ENCODE results near the gene MTERF4. TPM values are rescaled to one million over a fixed set of nuclear protein-coding genes. Genes with fewer than 3 reads are reported as not detected.

The MTERF4 gene
- polyA plus RNA-seq, 1 donor, result 53.3 TPM

GRCh38 chr2:241068136-241068941 is 33.7 kb downstream of the MTERF4 start:
- Histone ChIP-seq H3K27me3 (ENCODE audit: control insufficient read depth, insufficient read depth, low read length) (peaks cover 23% of the 10 kb centered on the region), H3K27ac (ENCODE audit: low read length) (no peak overlapping the region), H3K36me3 (ENCODE audit: control insufficient read depth, insufficient read depth, low read length) (no peaks in the 10 kb centered on the region), H3K9me3 (ENCODE audit: control insufficient read depth, low read depth, low read length) (no peaks in the 10 kb centered on the region), H3K4me1 (ENCODE audit: control insufficient read depth, insufficient read depth, low read length) (no peaks in the 10 kb centered on the region), H3K4me3 (ENCODE audit: low read length) (no peak overlapping the region)
- no CpG with 5 or more reads among the region's 25 CpGs for WGBS (ENCODE audit: insufficient coverage, low lambda C conversion rate)
- DNase-seq, result no peak

DNA sequence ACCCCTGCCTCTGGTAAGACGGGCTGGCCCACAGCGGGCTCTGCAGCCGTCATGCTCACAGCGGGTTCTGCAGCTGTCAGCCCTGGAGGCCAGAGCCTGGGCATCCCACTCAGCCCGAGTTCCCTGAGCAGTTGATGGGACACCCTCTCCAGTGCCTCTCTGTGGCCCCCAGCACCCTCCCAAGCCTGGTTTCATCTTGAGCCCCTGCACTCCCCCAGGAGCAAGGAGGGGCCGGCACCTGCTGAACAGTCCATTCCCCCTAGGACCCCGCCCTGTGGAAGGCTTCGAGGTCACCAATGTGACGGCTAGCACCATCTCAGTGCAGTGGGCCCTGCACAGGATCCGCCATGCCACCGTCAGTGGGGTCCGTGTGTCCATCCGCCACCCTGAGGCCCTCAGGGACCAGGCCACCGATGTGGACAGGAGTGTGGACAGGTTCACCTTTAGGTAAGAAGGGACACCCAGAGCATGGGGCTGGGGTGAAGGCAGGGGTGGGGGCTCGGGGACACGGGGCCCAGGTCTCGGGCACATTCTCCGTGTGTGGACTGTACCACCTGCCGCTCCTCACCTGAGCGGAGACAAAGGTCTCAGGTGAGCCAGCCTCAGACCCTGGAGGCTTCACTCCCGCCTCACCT is 34.5 kb downstream of the MTERF4 start:
- no CpG with 5 or more reads among the region's 21 CpGs for WGBS (ENCODE audit: insufficient coverage, low lambda C conversion rate)
- Histone ChIP-seq H3K27me3 (ENCODE audit: control insufficient read depth, insufficient read depth, low read length) (peaks cover 28% of the 10 kb centered on the region), H3K27ac (ENCODE audit: low read length) (no peak overlapping the region), H3K4me1 (ENCODE audit: control insufficient read depth, insufficient read depth, low read length) (no peaks in the 10 kb centered on the region), H3K9me3 (ENCODE audit: control insufficient read depth, low read depth, low read length) (no peaks in the 10 kb centered on the region), H3K4me3 (ENCODE audit: low read length) (no peak overlapping the region), H3K36me3 (ENCODE audit: control insufficient read depth, insufficient read depth, low read length) (no peaks in the 10 kb centered on the region)
- DNase-seq, result no peak

GRCh38 chr2:241066893-241067341 is 35.2 kb downstream of the MTERF4 start:
- no peaks in the 10 kb centered on the region for H3K4me1 ChIP-seq (ENCODE audit: control insufficient read depth, insufficient read depth, low read length)
- no peak overlapping the region for H3K4me3 ChIP-seq (ENCODE audit: low read length)
- no peaks in the 10 kb centered on the region for H3K9me3 ChIP-seq (ENCODE audit: control insufficient read depth, low read depth, low read length)
- no CpG with 5 or more reads among the region's 15 CpGs for WGBS (ENCODE audit: insufficient coverage, low lambda C conversion rate)
- no peak for DNase-seq
- no peaks in the 10 kb centered on the region for H3K36me3 ChIP-seq (ENCODE audit: control insufficient read depth, insufficient read depth, low read length)
- H3K27ac ChIP-seq (ENCODE audit: low read length), result no peak overlapping the region
- H3K27me3 ChIP-seq (ENCODE audit: control insufficient read depth, insufficient read depth, low read length), result peaks cover 30% of the 10 kb centered on the region

- Histone ChIP-seq H3K36me3 (ENCODE audit: control insufficient read depth, insufficient read depth, low read length) (no peaks in the 10 kb centered on the region), H3K9me3 (ENCODE audit: control insufficient read depth, low read depth, low read length) (no peaks in the 10 kb centered on the region), H3K4me1 (ENCODE audit: control insufficient read depth, insufficient read depth, low read length) (no peaks in the 10 kb centered on the region), H3K27ac (ENCODE audit: low read length) (no peak overlapping the region), H3K27me3 (ENCODE audit: control insufficient read depth, insufficient read depth, low read length) (peaks cover 30% of the 10 kb centered on the region), H3K4me3 (ENCODE audit: low read length) (no peak overlapping the region)
- WGBS (ENCODE audit: insufficient coverage, low lambda C conversion rate), result 100% methylated on average over 1 of the region's 21 CpGs
- DNase-seq, result no peak
These were observed 35.8 kb downstream of the MTERF4 start for GRCh38 chr2:241066171-241066892.

DNA sequence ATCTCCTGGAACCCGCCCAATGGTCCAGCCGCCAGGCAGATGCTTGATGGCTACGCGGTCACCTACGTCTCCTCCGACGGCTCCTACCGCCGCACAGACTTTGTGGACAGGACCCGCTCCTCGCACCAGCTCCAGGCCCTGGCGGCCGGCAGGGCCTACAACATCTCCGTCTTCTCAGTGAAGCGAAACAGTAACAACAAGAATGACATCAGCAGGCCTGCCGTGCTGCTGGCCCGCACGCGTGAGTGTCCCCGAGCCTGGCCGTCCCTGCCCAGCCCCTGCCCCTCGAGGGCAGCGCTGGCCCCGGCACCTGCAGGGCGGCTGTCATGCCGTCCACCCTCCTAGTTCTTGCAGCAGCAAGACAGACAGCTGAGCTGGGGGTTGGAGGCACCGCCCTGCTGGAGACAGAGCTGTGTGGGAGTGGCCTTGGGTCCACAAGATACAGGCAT is 36.7 kb downstream of the MTERF4 start:
- Histone ChIP-seq H3K4me1 (ENCODE audit: control insufficient read depth, insufficient read depth, low read length) (no peaks in the 10 kb centered on the region), H3K27ac (ENCODE audit: low read length) (no peak overlapping the region), H3K4me3 (ENCODE audit: low read length) (no peak overlapping the region), H3K36me3 (ENCODE audit: control insufficient read depth, insufficient read depth, low read length) (no peaks in the 10 kb centered on the region), H3K27me3 (ENCODE audit: control insufficient read depth, insufficient read depth, low read length) (peaks cover 23% of the 10 kb centered on the region), H3K9me3 (ENCODE audit: control insufficient read depth, low read depth, low read length) (no peaks in the 10 kb centered on the region)
- DNase-seq, result no peak
- WGBS (ENCODE audit: insufficient coverage, low lambda C conversion rate), result no CpG with 5 or more reads among the region's 27 CpGs

GRCh38 chr2:241064802-241065354 is 37.2 kb downstream of the MTERF4 start:
- H3K36me3 ChIP-seq (ENCODE audit: control insufficient read depth, insufficient read depth, low read length), result no peaks in the 10 kb centered on the region
- no peak overlapping the region for H3K4me3 ChIP-seq (ENCODE audit: low read length)
- H3K27ac ChIP-seq (ENCODE audit: low read length), result no peak overlapping the region
- no peaks in the 10 kb centered on the region for H3K9me3 ChIP-seq (ENCODE audit: control insufficient read depth, low read depth, low read length)
- no peaks in the 10 kb centered on the region for H3K4me1 ChIP-seq (ENCODE audit: control insufficient read depth, insufficient read depth, low read length)
- WGBS (ENCODE audit: insufficient coverage, low lambda C conversion rate), result no CpG with 5 or more reads among the region's 23 CpGs
- H3K27me3 ChIP-seq (ENCODE audit: control insufficient read depth, insufficient read depth, low read length), result peaks cover 19% of the 10 kb centered on the region
- no peak for DNase-seq

DNA sequence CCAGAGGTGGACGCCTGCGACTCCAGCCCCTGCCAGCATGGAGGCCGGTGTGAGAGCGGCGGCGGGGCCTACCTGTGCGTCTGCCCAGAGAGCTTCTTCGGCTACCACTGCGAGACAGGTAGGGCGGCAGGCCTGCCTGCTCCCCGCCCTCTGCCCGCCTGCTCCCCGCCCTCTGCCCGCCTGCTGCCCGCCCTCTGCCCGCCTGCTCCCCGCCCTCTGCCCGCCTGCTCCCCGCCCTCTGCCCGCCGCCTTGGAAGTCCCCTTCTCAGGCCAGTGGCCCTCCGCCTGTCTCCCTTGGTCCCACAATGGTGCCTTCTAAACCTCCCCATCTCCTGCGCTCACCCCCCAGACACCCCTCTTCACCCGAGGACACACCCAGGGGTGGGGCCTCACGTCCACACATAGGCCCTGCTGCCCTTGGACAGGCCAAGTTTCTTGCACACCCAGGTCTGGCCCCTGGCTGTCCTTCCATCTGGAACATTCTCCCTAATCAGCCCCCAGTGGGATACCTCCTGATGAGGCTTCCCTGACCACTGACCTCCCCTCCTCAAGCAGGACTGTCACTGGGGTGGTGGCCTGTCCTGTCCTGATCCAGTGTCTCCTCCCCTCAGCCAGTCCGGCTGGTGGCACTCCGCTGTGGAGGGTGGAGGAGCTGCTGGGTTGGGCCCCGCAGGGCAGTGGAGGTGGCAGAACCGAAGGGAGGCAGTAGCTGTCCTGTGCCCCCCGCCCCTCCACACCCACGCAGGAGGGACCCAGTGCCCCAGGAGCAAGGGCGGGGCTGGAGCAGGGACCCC is 37.9 kb downstream of the MTERF4 start:
- peak in 1 of 2 donors; percentile 30 for DNase-seq
- WGBS (ENCODE audit: insufficient coverage, low lambda C conversion rate), result no CpG with 5 or more reads among the region's 32 CpGs
- H3K4me3 ChIP-seq (ENCODE audit: low read length), result peak overlapping the region; percentile 10

DNA sequence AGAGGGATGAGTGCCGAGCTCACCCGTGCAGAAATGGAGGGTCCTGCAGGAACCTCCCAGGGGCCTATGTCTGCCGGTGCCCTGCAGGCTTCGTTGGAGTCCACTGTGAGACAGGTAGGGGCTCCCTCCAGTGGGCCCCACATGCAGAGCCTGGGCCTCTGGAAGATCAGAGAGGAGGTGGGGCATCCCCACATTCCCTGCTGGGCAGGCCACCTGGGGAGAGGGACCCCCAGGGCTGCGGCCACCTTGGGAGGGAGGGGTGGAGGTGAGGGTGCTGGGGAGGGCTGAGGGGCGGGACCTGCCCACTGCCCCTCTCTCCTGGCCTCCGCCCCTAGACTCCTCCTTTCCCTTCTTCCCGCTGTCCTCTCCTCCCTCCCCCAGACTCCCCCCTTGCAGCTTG is 38.5 kb downstream of the MTERF4 start:
- H3K4me3 ChIP-seq (ENCODE audit: low read length), result peak overlapping the region; percentile 10
- no peak for DNase-seq

More for the DNA sequence above, 37.9 kb downstream of the MTERF4 start:
- Histone ChIP-seq H3K9me3 (ENCODE audit: control insufficient read depth, low read depth, low read length) (no peaks in the 10 kb centered on the region), H3K36me3 (ENCODE audit: control insufficient read depth, insufficient read depth, low read length) (no peaks in the 10 kb centered on the region), H3K4me1 (ENCODE audit: control insufficient read depth, insufficient read depth, low read length) (no peaks in the 10 kb centered on the region), H3K27ac (ENCODE audit: low read length) (no peak overlapping the region), H3K27me3 (ENCODE audit: control insufficient read depth, insufficient read depth, low read length) (peaks cover 13% of the 10 kb centered on the region)

DNA sequence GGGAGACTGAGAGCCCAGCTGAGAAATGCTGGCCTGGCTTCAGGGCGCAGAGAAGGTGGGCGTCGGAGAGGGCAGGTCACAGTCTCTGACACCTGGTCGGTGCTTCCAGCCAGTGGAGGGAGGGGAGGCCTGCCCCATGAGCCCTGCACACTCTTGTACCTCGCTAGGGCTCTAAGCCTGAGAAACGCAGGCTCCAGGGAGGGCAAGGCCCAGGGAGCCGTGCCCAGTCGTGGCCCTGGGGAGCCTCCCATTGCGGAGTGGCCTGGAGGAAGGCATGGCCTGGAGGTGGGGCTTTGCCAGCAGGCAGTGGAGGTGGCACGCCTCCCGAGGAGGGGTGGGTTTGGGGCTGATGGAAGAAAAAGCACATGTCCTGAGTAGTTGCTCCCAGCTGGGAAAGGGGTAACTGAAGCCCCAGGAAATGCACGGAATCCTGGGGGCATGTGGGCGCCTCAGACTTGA is 39.0 kb downstream of the MTERF4 start:
- WGBS (ENCODE audit: insufficient coverage, low lambda C conversion rate), result no CpG with 5 or more reads among the region's 13 CpGs
- H3K4me3 ChIP-seq (ENCODE audit: low read length), result no peak overlapping the region
- peaks cover 8% of the 10 kb centered on the region for H3K27me3 ChIP-seq (ENCODE audit: control insufficient read depth, insufficient read depth, low read length)
- no peaks in the 10 kb centered on the region for H3K9me3 ChIP-seq (ENCODE audit: control insufficient read depth, low read depth, low read length)
- DNase-seq, result no peak
- no peaks in the 10 kb centered on the region for H3K4me1 ChIP-seq (ENCODE audit: control insufficient read depth, insufficient read depth, low read length)
- H3K27ac ChIP-seq (ENCODE audit: low read length), result no peak overlapping the region
- H3K36me3 ChIP-seq (ENCODE audit: control insufficient read depth, insufficient read depth, low read length), result no peaks in the 10 kb centered on the region

More for the DNA sequence above, 38.5 kb downstream of the MTERF4 start:
- no peak overlapping the region for H3K27ac ChIP-seq (ENCODE audit: low read length)
- no peaks in the 10 kb centered on the region for H3K4me1 ChIP-seq (ENCODE audit: control insufficient read depth, insufficient read depth, low read length)
- peaks cover 10% of the 10 kb centered on the region for H3K27me3 ChIP-seq (ENCODE audit: control insufficient read depth, insufficient read depth, low read length)
- no peaks in the 10 kb centered on the region for H3K36me3 ChIP-seq (ENCODE audit: control insufficient read depth, insufficient read depth, low read length)
- no CpG with 5 or more reads among the region's 8 CpGs for WGBS (ENCODE audit: insufficient coverage, low lambda C conversion rate)
- H3K9me3 ChIP-seq (ENCODE audit: control insufficient read depth, low read depth, low read length), result no peaks in the 10 kb centered on the region

Data from large intestine (tissue), 3 donors.